ENCODE measurements around the gene TBL1X.

GRCh38 chrX:9664224-9664623 lies 199.4 kb downstream of the TBL1X start:
- TF ChIP-seq, protein P1, sequence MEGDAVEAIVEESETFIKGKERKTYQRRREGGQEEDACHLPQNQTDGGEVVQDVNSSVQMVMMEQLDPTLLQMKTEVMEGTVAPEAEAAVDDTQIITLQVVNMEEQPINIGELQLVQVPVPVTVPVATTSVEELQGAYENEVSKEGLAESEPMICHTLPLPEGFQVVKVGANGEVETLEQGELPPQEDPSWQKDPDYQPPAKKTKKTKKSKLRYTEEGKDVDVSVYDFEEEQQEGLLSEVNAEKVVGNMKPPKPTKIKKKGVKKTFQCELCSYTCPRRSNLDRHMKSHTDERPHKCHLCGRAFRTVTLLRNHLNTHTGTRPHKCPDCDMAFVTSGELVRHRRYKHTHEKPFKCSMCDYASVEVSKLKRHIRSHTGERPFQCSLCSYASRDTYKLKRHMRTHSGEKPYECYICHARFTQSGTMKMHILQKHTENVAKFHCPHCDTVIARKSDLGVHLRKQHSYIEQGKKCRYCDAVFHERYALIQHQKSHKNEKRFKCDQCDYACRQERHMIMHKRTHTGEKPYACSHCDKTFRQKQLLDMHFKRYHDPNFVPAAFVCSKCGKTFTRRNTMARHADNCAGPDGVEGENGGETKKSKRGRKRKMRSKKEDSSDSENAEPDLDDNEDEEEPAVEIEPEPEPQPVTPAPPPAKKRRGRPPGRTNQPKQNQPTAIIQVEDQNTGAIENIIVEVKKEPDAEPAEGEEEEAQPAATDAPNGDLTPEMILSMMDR (conservative IDR thresholded peaks at IDR 0.05; ENCODE audit: low read length) = no peak
- no peak for TF ChIP-seq EZH2phosphoT487 (IDR thresholded peaks at IDR 0.05; ENCODE audit: borderline replicate concordance, low read depth, low read length)

Measured in OCI-LY7 (cell line).